Neutrophil (primary cell): ENCODE data around the gene YPEL2.

Experiments
- H3K27ac ChIP-seq: fragments of 200-600 bp; sonication (generic); 2 replicates; pipeline ENCODE4 v1.5.1; 2016; ENCODE audit warnings: mild to moderate bottlenecking, moderate library complexity
- H3K27me3 ChIP-seq: fragments of 200-600 bp; sonication (generic); 2 replicates; pipeline ENCODE4 v1.6.0; 2016; ENCODE audit warnings: mild to moderate bottlenecking
- H3K36me3 ChIP-seq: fragments of 200-600 bp; sonication (generic); 2 replicates; pipeline ENCODE4 v1.5.1; 2017
- H3K4me1 ChIP-seq, 2 experiments: fragments of 200-600 bp in 1 of 2; sonication (generic) in 1 of 2; 1 replicate in 1 of 2; 2 replicates in 1 of 2; pipeline versions ENCODE4 v1.5.1 to v1.6.1; 2013 to 2016; ENCODE audit warnings: low read depth in 1 of 2, low read length in 1 of 2, mild to moderate bottlenecking in 1 of 2, moderate library complexity in 1 of 2; ENCODE audit not compliant: control insufficient read depth in 1 of 2, insufficient read depth in 1 of 2
- H3K4me3 ChIP-seq, 2 experiments: fragments of 200-600 bp in 1 of 2; sonication (generic) in 1 of 2; 1 replicate in 1 of 2; 2 replicates in 1 of 2; pipeline ENCODE4 v1.5.1; 2013 to 2016; ENCODE audit warnings: low read depth in 1 of 2, low read length in 1 of 2, mild to moderate bottlenecking in 1 of 2, moderate library complexity in 1 of 2
- H3K9me3 ChIP-seq: fragments of 200-600 bp; sonication (generic); 2 replicates; pipeline ENCODE4 v1.5.1; 2016
- CTCF ChIP-seq: fragments of 200-600 bp; sonication (generic); IDR thresholded peaks from 2 replicates; pipeline ENCODE4 v1.5.1; 2016; ENCODE audit warnings: antibody characterized with exemption

Gene YPEL2

GRCh38 chr17:59292174-59292523 lies 39.3 kb upstream of the YPEL2 start:
- Histone ChIP-seq H3K4me3 (no peak overlapping the region), H3K9me3 (no peaks in the 10 kb centered on the region), H3K36me3 (no peaks in the 10 kb centered on the region), H3K4me1 (peaks cover 2 to 5% of the 10 kb centered on the region in 2 experiments), H3K27ac (no peak overlapping the region), H3K27me3 (no peaks in the 10 kb centered on the region)
- TF ChIP-seq CTCF = no peak

- TF ChIP-seq CTCF = no peak
- Histone ChIP-seq H3K4me1 (no peaks in the 10 kb centered on the region), H3K4me3 (no peak overlapping the region), H3K9me3 (no peaks in the 10 kb centered on the region), H3K27me3 (no peaks in the 10 kb centered on the region), H3K27ac (no peak overlapping the region), H3K36me3 (no peaks in the 10 kb centered on the region)
These were observed 35.3 kb upstream of the YPEL2 start for GRCh38 chr17:59296190-59296589.

- H3K36me3 ChIP-seq = no peaks in the 10 kb centered on the region
- no peaks in the 10 kb centered on the region for H3K27me3 ChIP-seq
- H3K4me3 ChIP-seq = no peak overlapping the region
- no peaks in the 10 kb centered on the region for H3K9me3 ChIP-seq
- H3K4me1 ChIP-seq = no peaks in the 10 kb centered on the region
- no peak for TF ChIP-seq CTCF
- H3K27ac ChIP-seq = no peak overlapping the region
These were observed 32.9 kb upstream of the YPEL2 start for GRCh38 chr17:59298521-59298920.

- no peak overlapping the region for H3K4me3 ChIP-seq
- no peaks in the 10 kb centered on the region for H3K9me3 ChIP-seq
- TF ChIP-seq CTCF = no peak
- H3K27me3 ChIP-seq = no peaks in the 10 kb centered on the region
- H3K27ac ChIP-seq = no peak overlapping the region
- H3K4me1 ChIP-seq = no peaks in the 10 kb centered on the region
- no peaks in the 10 kb centered on the region for H3K36me3 ChIP-seq
These were observed 31.9 kb upstream of the YPEL2 start for GRCh38 chr17:59299400-59300092.

- Histone ChIP-seq H3K27me3 (no peaks in the 10 kb centered on the region), H3K27ac (no peak overlapping the region), H3K9me3 (no peaks in the 10 kb centered on the region), H3K4me1 (no peaks in the 10 kb centered on the region), H3K36me3 (no peaks in the 10 kb centered on the region), H3K4me3 (no peak overlapping the region)
- TF ChIP-seq CTCF = no peak
These were observed 30.5 kb upstream of the YPEL2 start for GRCh38 chr17:59300941-59301340.
